NT2/D1 (cell line): ENCODE data around the gene SPTSSB.

Experiments used
- SUZ12 ChIP-seq: IDR thresholded peaks from 2 replicates; pipeline ENCODE4 v1.6.1; 2011; ENCODE audit not compliant: insufficient read length, insufficient read depth; ENCODE audit errors: extremely low read depth
- YY1 ChIP-seq: IDR thresholded peaks from 2 replicates; pipeline ENCODE4 v1.6.1; 2011; ENCODE audit not compliant: insufficient read length, insufficient read depth
- ZNF274 ChIP-seq: IDR thresholded peaks from 2 replicates; pipeline ENCODE4 v1.6.1; 2011; ENCODE audit warnings: mild to moderate bottlenecking, low read depth, low read length

DNA sequence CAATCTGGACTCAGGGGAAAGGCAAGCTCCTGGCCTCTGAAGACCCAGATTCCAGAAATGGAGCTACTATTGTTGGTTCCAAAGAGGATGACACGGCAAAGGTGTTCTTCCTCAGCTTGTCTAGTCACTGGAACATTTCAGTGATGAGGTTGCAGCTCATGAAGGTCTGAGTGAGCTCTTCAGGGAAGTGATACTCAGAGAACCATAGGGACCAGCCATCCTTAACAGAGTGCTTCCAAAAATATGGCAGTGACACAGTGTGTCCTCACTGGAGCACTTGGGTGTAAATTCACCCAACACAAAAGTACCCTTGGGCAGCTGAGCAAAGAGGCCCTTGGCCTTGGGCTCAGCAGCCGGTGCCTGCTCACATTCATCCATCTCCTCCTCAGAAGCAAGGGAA, 46.3 kb downstream of the SPTSSB start:
- no peak for TF ChIP-seq YY1
- TF ChIP-seq ZNF274 = no peak
- TF ChIP-seq SUZ12 = no peak
